Aorta (tissue), 5 donors: ENCODE results near the gene RNF151. TPM values are rescaled to one million over a fixed set of nuclear protein-coding genes. Genes with fewer than 3 reads are reported as not detected.
"Not testable (repeated sequence)": the region's sequence is repeated elsewhere in the genome, so short reads cannot be mapped to it uniquely, and the experiment has no call there.

Experiments used
- ATAC-seq: fragments of 200-7000 bp; cut with Tn5 transposase; one replicate; pipeline ENCODE4 v1.9.1; 2022; ENCODE audit warnings: moderate library complexity; ENCODE audit not compliant: low FRiP score
- DNase-seq, 2 donors: peaks; one replicate each; pipeline ENCODE4 v3.0.0-alpha.2; 2020
- H3K27ac ChIP-seq, 2 donors: one replicate each; pipeline ENCODE4 v1.5.1; 2013; ENCODE audit warnings: low read length in 2 of 2, mild to moderate bottlenecking in 2 of 2, moderate library complexity in 2 of 2, control low read depth in 1 of 2, inconsistent platforms in 1 of 2, low read depth in 1 of 2
- H3K27me3 ChIP-seq, 2 donors: one replicate each; pipeline ENCODE4 v1.6.1; 2013; ENCODE audit warnings: control low read depth in 1 of 2, low read length in 1 of 2, mild to moderate bottlenecking in 1 of 2, moderate library complexity in 1 of 2; ENCODE audit not compliant: insufficient read depth in 2 of 2, control insufficient read depth in 1 of 2
- H3K36me3 ChIP-seq, 2 donors: one replicate each; pipeline ENCODE4 v1.6.1; 2013; ENCODE audit warnings: control low read depth in 1 of 2, low read length in 1 of 2, mild to moderate bottlenecking in 1 of 2; ENCODE audit not compliant: insufficient read depth in 2 of 2, control insufficient read depth in 1 of 2
- H3K4me1 ChIP-seq, 2 donors: one replicate each; pipeline ENCODE4 v1.6.1; 2013; ENCODE audit warnings: low read length in 2 of 2, control low read depth in 1 of 2, mild to moderate bottlenecking in 1 of 2, moderate library complexity in 1 of 2; ENCODE audit not compliant: insufficient read depth in 2 of 2, control insufficient read depth in 1 of 2
- H3K4me3 ChIP-seq, 2 donors: one replicate each; pipeline ENCODE4 v1.5.1; 2013; ENCODE audit warnings: low read length in 2 of 2, control low read depth in 1 of 2, mild to moderate bottlenecking in 1 of 2
- H3K9me3 ChIP-seq: one replicate; pipeline ENCODE4 v1.6.1; 2013; ENCODE audit warnings: mild to moderate bottlenecking, low read length; ENCODE audit not compliant: control insufficient read depth
- WGBS, 2 donors: extraction: QIAGEN DNeasy Blood & Tissue Kit; methylation state at CpG; one replicate each; pipeline ENCODE4 v1.1.7; 2013; 5-methylcytosine and 5-hydroxymethylcytosine counted together
- intact Hi-C, 2 donors: fragments of 100-400 bp; cut with DNase I; formaldehyde crosslinking; loops; one replicate each; pipeline versions ENCODE4 v1.14.2 to v1.15.0; 2022
- polyA plus RNA-seq, 2 donors: library from polyadenylated mRNA; stranded (reverse); fragments of 200-250 nt; gene quantifications; one replicate each; pipeline ENCODE4 v1.2.3, GENCODE V29; 2013
- total RNA-seq, 2 donors: library from RNA; stranded (reverse); fragmentation: NEBNext Ultra II Directional; extraction: Animal tissue kit (Norgen Biotek cat#: 25700); gene quantifications; one replicate each; pipeline ENCODE4 v1.2.1, GENCODE V29; 2021
- donor health status: healthy with polysubstance abuse.
- donor health status: Bipolar disorder and iron deficiency.
- donor health status: DM: no; HTN: no; CAD: no.
- donor health status: DM: no; HTN: no; CAD: no.
- donor health status: DM: yes; HTN: yes; CAD: no.

RNF151 gene
- total and polyA plus RNA-seq, 4 donors = not detected

- H3K36me3 ChIP-seq = peaks cover 0 to 9% of the 10 kb centered on the region in 2 donors
- DNase-seq (no peak), ATAC-seq (no peak)
- H3K4me3 ChIP-seq = no peak overlapping the region
- 86 to 91% methylated on average over 8 of the region's 8 CpGs for WGBS, 2 donors
- H3K9me3 ChIP-seq = no peaks in the 10 kb centered on the region
- H3K27me3 ChIP-seq = no peaks in the 10 kb centered on the region
- no peak overlapping the region for H3K27ac ChIP-seq
- H3K4me1 ChIP-seq = no peaks in the 10 kb centered on the region
- intact Hi-C loops = no loop called here
These were observed 39.7 kb downstream of the RNF151 start for GRCh38 chr16:2006317-2006716.

DNA sequence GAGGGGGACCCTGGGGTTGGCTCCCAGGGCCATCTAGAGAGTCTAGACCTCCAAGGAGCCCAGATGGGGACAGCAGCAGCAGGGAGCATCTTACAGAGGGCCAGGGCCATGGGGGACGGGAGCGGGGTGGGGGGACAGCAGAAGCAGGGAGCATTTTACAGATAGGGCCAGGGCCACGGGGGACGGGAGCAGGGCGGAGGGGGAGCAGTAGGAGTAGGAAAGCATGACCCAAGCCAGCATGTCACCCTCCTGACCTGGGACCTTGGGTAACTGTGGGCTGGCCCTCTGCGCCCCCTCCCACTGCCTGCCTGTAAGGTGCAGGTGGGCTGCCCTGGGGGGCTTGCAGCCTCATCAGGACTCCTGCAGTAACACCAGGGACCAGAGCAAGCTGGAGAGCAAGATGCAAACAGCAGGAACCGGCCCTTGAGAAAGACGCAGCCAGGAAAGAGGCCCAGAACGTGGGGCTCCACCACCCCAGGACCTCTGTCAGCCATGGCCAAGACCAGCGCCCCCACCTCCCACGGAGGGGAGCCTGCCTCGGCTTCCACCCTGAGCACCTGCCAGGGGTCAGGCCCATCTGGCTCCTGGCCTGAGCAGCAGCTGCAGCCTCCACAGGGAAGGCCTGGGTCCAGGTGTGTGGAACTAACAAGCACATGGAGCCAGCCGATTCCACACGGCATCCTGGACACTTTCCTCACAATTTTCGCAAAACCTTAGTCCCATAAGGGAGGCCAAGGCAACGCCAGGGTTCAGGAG is 40.6 kb downstream of the RNF151 start:
- no peaks in the 10 kb centered on the region for H3K27me3 ChIP-seq
- WGBS, 2 donors = 74 to 83% methylated on average over 14 to 16 of the region's 16 CpGs
- intact Hi-C loops = no loop called here
- H3K36me3 ChIP-seq = peaks cover 0 to 2% of the 10 kb centered on the region in 2 donors
- H3K4me3 ChIP-seq = no peak overlapping the region
- H3K4me1 ChIP-seq = no peaks in the 10 kb centered on the region
- DNase-seq (no peak), ATAC-seq (no peak)
- no peak overlapping the region for H3K27ac ChIP-seq
- no peaks in the 10 kb centered on the region for H3K9me3 ChIP-seq

- no peak for ATAC-seq
- WGBS, 2 donors = 67 to 68% methylated on average over 15 of the region's 15 CpGs
- H3K36me3 ChIP-seq = no peaks in the 10 kb centered on the region
- DNase-seq = no peak
- intact Hi-C loops = no loop called here
- no peaks in the 10 kb centered on the region for H3K9me3 ChIP-seq
- H3K27me3 ChIP-seq = no peaks in the 10 kb centered on the region
- H3K27ac ChIP-seq = no peak overlapping the region
- H3K4me3 ChIP-seq = no peak overlapping the region
- no peaks in the 10 kb centered on the region for H3K4me1 ChIP-seq
These were observed 41.4 kb downstream of the RNF151 start for GRCh38 chr16:2008009-2008526.

DNA sequence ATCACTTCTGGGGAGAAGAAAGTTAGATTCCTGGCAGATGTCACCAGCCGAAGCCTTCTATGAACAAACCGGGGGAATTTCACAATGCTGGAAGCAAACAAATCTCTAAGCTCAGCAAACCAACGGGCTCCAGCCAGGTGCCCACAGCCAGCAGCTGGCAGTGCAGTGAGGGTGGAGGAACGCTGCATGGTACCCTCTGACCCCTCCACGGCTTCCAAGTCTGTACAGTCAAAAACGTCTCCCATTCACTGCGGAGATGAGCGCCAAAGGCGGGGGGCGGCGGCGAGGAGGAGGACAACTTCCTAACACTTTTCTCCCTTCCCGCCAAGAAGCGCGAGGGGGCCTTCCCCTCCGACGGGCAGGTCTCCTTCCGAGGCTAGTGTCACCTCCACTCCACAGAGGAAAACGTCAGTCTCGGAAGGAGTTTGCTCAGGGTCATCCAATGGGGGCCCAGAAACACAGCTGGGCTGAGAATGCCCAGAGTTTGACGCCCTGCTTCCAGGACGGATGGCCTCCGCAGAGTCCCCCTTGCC is 42.0 kb downstream of the RNF151 start:
- peak overlapping the region; percentile 80 to 94 for H3K4me3 ChIP-seq
- DNase-seq = no peak
- 3 to 4% methylated on average over 23 of the region's 23 CpGs for WGBS, 2 donors
- ATAC-seq = no peak
- H3K27ac ChIP-seq = no peak overlapping the region
- no peaks in the 10 kb centered on the region for H3K9me3 ChIP-seq
- no peaks in the 10 kb centered on the region for H3K4me1 ChIP-seq
- H3K36me3 ChIP-seq = no peaks in the 10 kb centered on the region
- intact Hi-C loops = no loop called here
- H3K27me3 ChIP-seq = no peaks in the 10 kb centered on the region

DNA sequence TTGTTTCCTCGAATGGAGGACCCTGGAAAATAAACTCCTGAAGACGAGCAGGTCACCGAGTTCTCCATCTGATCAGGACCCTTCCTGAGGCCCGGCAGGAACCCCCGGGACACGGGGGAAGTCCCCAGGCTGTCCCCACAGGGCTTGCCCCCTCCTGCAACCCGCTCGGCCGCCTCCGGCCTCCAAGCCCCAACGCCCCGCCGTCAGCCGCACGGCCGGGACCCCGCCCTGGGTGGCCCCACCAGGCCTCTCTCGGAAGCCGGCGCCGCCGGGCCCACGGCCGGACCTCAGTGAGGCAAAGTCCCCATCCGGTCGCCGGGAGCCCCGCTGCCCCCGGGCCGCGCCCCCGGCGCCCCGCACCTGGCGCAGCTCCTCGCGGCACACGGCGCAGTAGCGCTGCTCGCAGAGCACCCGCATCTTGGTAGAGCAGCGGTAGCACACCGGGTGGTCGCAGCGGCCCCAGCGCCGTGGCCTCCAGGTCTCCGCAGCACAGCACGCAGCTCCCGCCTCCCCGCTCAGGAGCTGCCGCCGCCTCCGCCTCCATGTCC is 42.6 kb downstream of the RNF151 start:
- DNase-seq (no peak), ATAC-seq (no peak)
- peak overlapping the region in 1 of 2 donors; percentile 49 for H3K27ac ChIP-seq
- intact Hi-C loops = no loop called here
- no peaks in the 10 kb centered on the region for H3K36me3 ChIP-seq
- H3K27me3 ChIP-seq = no peaks in the 10 kb centered on the region
- peak overlapping the region; percentile 80 to 94 for H3K4me3 ChIP-seq
- no peaks in the 10 kb centered on the region for H3K4me1 ChIP-seq
- H3K9me3 ChIP-seq = no peaks in the 10 kb centered on the region
- 1% methylated on average over 36 to 55 of the region's 55 CpGs for WGBS, 2 donors

DNA sequence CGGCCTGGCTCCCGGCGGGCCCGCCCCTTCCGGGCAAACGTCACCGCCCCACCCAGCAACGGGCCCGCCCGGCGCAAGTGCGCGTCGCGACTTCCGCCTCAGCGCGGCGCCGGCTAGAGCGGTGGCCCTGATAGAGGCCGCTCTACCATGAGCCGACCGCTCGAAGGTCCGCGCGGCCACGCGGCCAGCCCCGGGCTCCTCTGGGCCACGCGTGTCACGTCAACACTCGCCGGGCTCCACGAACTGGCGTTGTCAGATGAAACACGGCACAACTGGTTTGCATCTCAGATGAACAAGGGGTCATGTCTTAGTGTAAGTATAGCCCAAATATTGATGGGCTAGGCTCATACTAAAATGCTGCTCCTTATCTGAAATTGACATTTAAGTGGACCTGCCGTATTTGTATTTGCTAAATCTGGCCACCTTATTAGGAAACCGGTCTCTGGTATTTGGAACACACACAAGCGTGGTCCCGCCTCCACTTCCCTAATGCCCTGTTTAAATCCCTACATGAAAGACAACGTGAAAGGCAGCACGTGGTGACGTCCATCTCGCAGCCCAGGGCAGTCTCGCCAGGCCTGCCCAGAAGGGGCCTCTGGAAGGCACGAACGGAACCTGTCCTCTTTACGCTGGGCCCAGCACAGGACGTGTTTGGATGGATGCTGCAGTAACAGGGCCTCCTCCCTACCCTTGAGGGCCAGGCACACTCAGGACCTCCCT is 43.3 kb downstream of the RNF151 start, which contains the start of gene ZNF598:
Gene ZNF598, minus strand, starts transcription at position 31 of the 720 bp plus-strand sequence.
- H3K4me1 ChIP-seq = no peaks in the 10 kb centered on the region
- H3K27me3 ChIP-seq = no peaks in the 10 kb centered on the region
- intact Hi-C loops = no loop called here
- ATAC-seq (peak; percentile 95), DNase-seq (peak; percentile 89 to 94)
- 1% methylated on average over 41 to 52 of the region's 52 CpGs for WGBS, 2 donors
- no peaks in the 10 kb centered on the region for H3K9me3 ChIP-seq
- H3K4me3 ChIP-seq = peak within 1 kb of the TSS; percentile 80 to 94
- no peaks in the 10 kb centered on the region for H3K36me3 ChIP-seq
- H3K27ac ChIP-seq = peak within 1 kb of the TSS in 1 of 2 donors; percentile 49

DNA sequence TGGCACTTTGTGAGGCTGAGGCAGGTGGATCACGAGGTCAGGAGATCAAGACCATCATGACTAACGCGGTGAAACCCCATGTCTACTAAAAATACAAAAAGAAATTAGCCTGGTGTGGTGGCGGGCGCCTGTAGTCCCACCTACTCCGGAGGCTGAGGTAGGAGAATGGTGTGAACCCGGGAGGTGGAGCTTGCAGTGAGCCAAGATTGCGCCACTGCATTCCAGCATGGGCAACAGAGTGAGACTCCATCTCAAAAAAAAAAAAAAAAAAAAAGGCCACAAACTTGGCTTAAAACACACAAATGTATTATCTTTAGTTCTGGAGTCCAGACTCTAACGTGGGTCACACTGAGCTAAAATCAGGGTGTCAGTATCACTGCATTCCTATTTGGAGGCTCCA is 45.1 kb downstream of the RNF151 start:
- H3K4me1 ChIP-seq, intact Hi-C loops, ATAC-seq, H3K27ac ChIP-seq, H3K36me3 ChIP-seq, H3K27me3 ChIP-seq, H3K9me3 ChIP-seq, H3K4me3 ChIP-seq, DNase-seq: not testable (repeated sequence)
- WGBS, 2 donors = 91 to 92% methylated on average over 9 of the region's 9 CpGs

- 91 to 92% methylated on average over 15 of the region's 15 CpGs for WGBS, 2 donors
- Histone ChIP-seq H3K27ac (no peak overlapping the region), H3K4me3 (no peak overlapping the region), H3K9me3 (no peaks in the 10 kb centered on the region), H3K36me3 (no peaks in the 10 kb centered on the region), H3K4me1 (no peaks in the 10 kb centered on the region), H3K27me3 (no peaks in the 10 kb centered on the region)
- intact Hi-C loops = no loop called here
- no peak for DNase-seq
- no peak for ATAC-seq
These were observed 46.9 kb downstream of the RNF151 start for GRCh38 chr16:2013527-2013926.
